Prostate gland (tissue), 2 donors: ENCODE data around the gene UCP1.

ENCODE experiments used
- POLR2A ChIP-seq: fragments of 450-650 bp; IDR thresholded peaks from one replicate; pipeline ENCODE4 v1.6.1; 2016; ENCODE audit warnings: antibody characterized with exemption, mild to moderate bottlenecking
- TF ChIP-seq, protein P1 (sequence below), 4 experiments: fragments of 200-600 bp in 2 of 4; fragments of 450-650 bp in 2 of 4; sonication (generic) in 2 of 4; IDR thresholded peaks; 1 replicate in 3 of 4; 2 replicates in 1 of 4; pipeline ENCODE4 v1.5.1; 2016 to 2019; ENCODE audit warnings: antibody characterized with exemption in 4 of 4, mild to moderate bottlenecking in 2 of 4, moderate library complexity in 2 of 4

DNA sequence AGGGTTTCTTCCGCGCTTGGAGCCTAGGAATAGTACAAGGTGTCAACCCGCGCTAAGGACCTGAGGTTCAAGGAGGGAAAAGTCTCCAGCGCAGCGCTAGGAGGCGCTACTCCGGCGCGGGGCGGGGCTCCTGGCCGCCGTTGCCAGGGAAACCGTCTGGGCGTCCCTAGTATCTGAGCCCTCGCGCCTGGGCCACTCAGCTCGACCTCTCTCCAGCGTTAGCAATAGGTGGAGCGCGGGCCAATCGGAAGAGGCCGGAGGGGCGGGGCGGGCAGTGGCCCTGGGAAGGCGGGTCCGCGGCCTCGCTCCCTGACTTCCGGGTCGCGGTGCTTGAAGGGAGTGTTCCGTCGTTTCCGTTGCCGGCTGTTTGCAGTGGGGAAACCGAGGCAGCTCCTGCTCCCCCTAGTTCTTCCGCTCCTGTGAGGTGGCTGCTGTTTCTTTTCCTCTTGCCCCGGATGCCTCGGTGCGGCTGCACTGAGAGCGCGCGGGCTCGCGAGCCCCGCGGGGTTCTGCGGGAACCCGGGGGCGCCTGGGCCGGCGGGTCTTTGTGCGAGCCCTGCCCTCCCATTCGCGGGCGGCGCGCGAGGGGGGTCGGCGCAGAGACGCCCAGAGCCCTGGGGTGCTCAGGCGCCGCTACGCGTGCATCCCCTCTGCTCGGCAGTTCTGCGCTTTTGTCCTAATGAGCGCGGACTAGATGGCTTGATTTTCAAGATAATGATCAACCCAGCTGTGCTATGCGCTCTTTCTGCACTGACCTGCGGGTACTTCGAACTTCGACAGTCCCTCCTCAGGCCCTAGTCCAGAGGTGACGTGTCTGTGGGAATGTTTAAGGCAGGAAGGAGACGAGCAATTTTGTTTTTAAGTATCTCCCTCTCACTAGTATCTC, 44.7 kb downstream of the UCP1 start, which contains the start of gene ELMOD2:
- TF ChIP-seq, protein P1, sequence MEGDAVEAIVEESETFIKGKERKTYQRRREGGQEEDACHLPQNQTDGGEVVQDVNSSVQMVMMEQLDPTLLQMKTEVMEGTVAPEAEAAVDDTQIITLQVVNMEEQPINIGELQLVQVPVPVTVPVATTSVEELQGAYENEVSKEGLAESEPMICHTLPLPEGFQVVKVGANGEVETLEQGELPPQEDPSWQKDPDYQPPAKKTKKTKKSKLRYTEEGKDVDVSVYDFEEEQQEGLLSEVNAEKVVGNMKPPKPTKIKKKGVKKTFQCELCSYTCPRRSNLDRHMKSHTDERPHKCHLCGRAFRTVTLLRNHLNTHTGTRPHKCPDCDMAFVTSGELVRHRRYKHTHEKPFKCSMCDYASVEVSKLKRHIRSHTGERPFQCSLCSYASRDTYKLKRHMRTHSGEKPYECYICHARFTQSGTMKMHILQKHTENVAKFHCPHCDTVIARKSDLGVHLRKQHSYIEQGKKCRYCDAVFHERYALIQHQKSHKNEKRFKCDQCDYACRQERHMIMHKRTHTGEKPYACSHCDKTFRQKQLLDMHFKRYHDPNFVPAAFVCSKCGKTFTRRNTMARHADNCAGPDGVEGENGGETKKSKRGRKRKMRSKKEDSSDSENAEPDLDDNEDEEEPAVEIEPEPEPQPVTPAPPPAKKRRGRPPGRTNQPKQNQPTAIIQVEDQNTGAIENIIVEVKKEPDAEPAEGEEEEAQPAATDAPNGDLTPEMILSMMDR (IDR thresholded peaks at IDR 0.05), result peak; percentile 45 to 94 (median 88)
- peak; percentile 46 for TF ChIP-seq POLR2A
